ENCODE measurements around the gene JPH2.
"Not testable (repeated sequence)": the region's sequence is repeated elsewhere in the genome, so short reads cannot be mapped to it uniquely, and the experiment has no call there.

JPH2 gene

GRCh38 chr20:44153636-44154043 is 33.3 kb downstream of the JPH2 start:
- DNase-seq = no peak

DNA sequence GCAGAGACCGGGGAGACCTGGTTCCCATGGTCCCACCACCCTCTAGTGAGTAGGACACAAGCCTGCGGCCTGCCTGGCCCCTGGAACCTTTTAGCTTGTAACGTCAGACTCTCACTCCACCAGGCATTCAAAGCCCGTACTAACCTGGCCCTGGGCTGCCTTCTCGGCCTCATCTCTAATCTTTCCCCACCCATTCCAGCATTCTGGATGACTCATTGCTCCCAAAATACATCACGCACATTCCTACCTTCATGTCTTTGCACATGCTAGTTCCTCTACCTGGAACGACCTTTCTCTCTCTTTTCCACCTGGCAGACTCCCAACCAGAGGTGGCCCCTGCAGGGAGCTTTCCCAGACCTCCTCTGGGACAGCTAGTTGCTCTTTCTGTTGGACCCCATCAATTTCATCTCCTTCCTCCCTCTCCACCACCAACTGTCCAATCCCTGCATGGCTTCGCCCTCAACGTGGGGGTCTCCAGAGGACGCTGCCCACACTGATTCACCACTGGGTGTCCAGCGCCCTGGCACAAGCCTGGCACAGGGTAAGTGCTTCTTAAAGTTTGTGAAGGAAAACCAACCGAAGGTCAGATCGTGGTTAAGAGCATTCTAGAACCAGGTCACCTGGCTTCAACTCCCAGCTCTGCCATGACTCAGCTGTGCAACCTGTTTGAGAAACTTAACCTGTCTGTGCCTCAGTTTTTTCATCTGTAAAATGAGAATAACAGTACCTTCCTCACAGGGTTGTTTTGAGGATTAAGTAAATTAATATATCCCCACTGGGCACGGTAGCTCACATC is 35.2 kb downstream of the JPH2 start:
- DNase-seq = no peak

DNA sequence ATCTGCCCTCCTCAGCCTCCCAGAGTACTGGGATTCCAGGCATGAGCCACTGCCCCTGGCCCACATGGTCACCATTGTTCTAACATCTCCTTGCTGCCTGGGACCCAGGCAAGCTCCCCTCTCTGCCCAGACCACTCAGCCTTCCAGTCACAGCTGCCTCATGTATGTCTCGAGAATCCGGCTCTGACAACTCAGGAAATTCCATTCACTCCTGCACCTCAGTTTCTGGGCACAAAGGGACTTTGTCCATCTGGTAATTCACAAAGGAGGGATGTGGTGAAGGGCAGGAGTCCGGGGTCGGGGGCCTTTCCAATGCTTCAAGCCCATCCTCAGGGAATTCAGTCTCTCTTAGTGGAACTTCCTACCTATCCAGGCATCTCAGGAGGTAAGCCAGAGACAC is 40.7 kb downstream of the JPH2 start:
- DNase-seq = no peak

GRCh38 chr20:44145131-44145775 is 41.7 kb downstream of the JPH2 start:
- DNase-seq = no peak

GRCh38 chr20:44143936-44144335 is 43.1 kb downstream of the JPH2 start:
- no peak for DNase-seq

DNA sequence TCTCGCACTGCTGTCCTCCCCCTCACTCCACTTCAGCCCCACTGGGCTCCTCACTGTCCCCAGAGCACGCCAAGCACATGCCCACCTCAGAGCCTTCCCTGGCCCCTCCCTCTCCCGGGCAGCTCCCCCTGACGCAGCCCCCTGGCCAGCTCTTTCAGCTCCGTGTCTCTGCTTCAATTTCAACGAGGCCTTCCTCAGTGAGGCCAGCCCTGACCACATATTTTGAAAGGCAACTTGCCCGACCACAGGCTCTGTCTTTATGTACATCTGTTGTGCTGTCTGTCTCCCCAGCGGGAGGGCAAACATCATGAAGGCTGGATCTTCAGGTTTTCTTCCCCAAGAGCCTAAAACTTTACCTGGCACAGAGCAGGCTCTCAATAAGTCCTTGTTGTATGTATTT is 44.6 kb downstream of the JPH2 start:
- no peak for DNase-seq

DNA sequence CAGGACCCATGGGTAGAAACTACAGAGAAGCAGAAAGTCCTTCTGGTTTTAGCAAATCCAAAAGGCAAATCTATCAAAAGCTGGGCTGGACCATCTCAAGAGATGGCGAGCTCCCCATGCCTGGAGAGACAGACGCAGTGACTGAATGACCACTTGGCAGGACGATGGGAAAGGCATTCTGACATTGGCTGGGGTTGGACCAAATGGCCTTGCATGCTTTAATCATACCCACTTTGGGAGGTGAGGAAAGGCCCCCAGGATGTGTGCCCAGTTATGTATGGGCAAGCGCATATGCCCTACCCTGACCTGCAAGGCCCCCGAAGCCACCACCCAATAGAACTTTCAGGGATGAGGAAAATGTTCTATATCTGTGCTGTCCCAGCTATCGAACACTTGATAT is 45.1 kb downstream of the JPH2 start:
- no peak for DNase-seq

GRCh38 chr20:44138867-44139266 is 48.1 kb downstream of the JPH2 start:
- no peak for DNase-seq

GRCh38 chr20:44137266-44137801 is 49.7 kb downstream of the JPH2 start:
- no peak for DNase-seq

- DNase-seq = no peak
These were observed 50.3 kb downstream of the JPH2 start for GRCh38 chr20:44136579-44137265.

GRCh38 chr20:44135417-44136204 is 51.4 kb downstream of the JPH2 start:
- DNase-seq = no peak

- no peak for DNase-seq
These were observed 52.0 kb downstream of the JPH2 start for GRCh38 chr20:44135012-44135412.

GRCh38 chr20:44133424-44133823 is 53.6 kb downstream of the JPH2 start:
- DNase-seq = no peak

- DNase-seq = no peak
These were observed 55.3 kb downstream of the JPH2 start for GRCh38 chr20:44131704-44132103.

- DNase-seq = no peak
These were observed 56.9 kb downstream of the JPH2 start for GRCh38 chr20:44129911-44130718.

- DNase-seq = not testable (repeated sequence)
These were observed 57.7 kb downstream of the JPH2 start for GRCh38 chr20:44129300-44129699.

- no peak for DNase-seq
These were observed 60.5 kb downstream of the JPH2 start for GRCh38 chr20:44126445-44126844.

DNA sequence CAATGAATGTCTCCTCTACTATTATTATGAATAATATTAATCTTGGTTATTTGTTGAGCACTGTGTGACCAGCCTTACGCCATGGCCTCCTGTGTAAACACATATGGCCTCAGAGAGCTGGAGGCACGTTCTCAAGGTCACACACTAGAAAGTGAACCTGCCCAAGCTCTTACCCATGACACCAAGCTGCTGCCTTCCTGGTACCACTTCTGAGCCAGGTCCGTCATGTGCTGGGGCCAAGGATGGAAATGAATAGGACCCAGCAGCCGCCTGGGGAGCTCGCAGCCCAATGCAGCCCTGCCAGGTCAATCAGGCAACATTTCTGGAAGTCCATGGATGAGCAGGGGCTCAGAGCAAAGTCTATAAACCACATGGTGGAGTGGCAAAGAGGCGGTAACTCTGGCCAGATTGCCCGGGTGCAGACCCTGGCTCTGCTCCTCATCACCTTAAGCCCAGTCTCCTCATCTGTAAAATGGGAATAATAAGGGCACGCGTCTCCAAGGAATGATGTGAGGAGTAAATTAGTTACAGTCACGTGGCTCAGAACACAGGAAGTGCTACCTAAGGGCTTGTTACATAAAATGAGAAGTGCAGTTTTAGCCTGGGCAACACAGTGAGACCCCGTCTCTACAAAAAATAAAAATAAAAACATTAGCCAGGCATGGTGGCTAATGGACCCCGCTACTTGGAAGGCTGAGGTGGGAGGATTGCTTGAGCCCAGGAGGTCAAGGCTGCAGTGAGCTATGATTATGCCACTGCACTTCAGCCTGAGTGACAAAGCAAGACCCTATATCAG is 61.5 kb downstream of the JPH2 start:
- no peak for DNase-seq

DNA sequence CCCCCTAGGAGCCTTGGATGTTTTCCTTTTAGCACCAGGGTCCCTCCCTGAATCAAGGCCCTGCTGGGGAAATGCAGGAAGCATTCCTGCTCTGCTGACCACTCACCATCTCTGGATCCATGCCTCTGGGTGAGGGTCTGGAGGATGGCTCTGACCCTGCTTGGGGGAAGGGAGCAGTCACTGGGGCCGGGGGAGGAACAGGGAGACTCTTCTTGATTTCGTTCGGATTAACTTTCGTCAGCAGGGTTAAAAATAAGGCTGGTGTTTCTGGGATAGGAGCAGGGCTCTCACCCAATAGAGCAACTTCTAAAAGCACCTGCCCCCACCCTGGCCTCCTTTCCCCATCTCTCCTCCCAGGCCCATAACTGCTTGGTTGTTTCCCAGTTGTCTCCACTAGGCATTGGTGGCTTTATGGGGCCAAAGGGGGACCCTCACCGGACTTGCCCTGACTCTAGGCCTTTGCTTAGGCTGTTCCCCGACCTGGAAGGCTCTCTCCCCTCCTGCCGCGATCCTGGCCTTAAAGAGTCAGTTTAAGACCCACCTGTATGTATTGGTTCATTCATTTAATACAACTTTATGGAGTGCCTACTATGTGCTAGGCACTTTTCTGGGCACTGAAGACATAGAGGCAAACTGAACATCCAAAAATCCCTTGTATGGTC is 63.0 kb downstream of the JPH2 start:
- no peak for DNase-seq

GRCh38 chr20:44123251-44123650 is 63.7 kb downstream of the JPH2 start:
- no peak for DNase-seq

Data from NCI-H526 treated with DMSO at 0.1 percent for 48 hours (cell line).